NOMO-1 (cell line): Measurements from ENCODE around the gene ZNF839.
"Not testable (repeated sequence)": the region's sequence is repeated elsewhere in the genome, so short reads cannot be mapped to it uniquely, and the experiment has no call there.

ENCODE experiments used
- DNase-seq, 2 experiments: peaks; one replicate each; lab custom pipeline; 2025; ENCODE audit not compliant: unreplicated experiment in 2 of 2; lab: John Stamatoyannopoulos, UW

The ZNF839 gene

GRCh38 chr14:102304611-102305506 is 14.7 kb upstream of the ZNF839 start, which contains the start of gene MOK:
MOK (minus strand) TSS chr14:102305164; CDS start chr14:102304968, 196 bp downstream.
- DNase-seq = peak; percentile 86 to 92

- peak; percentile 83 to 89 for DNase-seq
These were observed 5.1 kb upstream of the ZNF839 start for GRCh38 chr14:102314242-102315011.

DNA sequence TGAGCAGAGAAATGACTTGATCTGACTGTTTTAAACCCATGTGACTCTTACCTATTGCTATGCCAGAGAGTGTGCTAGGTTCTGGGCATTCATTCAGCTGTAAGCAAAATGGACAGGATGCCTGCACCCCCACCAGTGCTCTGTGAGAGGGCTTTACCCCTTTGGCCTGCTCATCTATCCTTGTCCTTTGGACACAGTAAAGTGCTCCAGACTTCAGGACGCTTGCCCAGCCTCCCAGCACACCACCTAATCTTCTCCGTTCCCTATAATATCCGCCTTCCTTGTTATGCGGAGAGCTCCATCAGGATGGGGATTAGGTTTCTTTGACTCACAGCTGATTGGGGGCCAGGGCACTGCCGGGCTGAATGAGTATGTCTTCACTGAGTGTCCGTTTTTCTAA is 4.4 kb upstream of the ZNF839 start:
- no peak for DNase-seq

DNA sequence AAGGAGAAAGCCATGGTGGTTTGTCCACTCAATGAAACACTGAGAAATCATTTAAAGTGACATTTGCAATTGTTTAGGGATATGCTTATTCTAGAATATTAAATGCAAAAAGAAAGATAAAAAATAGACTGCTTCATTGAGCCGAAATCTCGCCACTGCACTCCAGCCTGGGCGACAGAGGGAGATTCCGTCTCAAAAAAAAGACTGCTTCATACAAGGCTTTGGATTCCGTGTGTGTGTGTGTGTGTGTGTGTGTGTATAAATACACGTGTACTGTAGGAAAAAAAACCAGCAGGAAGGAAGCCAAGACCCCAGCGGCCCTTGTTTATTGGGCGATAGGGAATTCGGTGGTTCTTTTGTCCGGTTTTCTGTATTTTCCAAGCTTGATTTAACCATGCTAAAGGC is 3.2 kb upstream of the ZNF839 start:
- peak; percentile 37 to 42 for DNase-seq

DNA sequence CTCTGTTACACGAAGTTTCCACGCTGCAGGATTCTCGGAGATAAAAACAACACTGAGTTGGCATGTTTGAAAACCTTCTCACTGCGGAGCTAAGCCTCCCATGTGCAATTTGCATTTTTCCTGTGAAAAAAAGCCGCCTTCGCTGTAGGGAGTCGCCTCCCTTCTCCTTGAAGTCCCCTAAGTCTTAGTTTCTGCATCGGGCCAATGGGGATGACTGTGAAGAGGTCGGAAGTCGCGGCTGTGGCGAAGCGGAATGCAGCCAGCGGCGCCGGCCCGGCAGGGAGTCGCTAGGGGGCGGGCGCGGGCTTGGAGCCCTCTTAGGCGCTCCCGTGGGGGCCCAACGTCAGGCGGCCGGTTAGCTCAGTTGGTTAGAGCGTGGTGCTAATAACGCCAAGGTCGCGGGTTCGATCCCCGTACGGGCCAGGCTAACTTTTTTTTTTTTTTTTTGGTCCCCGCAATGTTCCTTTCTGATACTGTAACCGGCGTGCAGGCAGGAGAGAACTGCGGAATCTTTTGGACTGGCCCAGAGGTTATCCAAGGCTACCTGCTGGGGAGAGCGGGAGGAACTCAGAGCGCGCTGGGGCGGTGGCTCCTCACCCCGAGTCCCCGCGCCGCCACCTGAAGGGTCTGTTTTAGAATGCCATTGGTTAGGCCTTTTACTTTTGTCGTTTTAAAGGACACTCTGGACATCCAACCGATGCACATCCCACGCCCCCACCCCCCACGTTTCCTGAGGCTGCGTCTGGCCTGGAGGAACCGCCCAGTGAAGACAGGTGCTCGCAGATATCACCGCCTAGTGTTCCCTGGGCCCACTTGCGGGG is 2.6 kb upstream of the ZNF839 start:
- peak; percentile 75 to 80 for DNase-seq

GRCh38 chr14:102317564-102318248 is 1.8 kb upstream of the ZNF839 start:
- peak; percentile 64 to 90 for DNase-seq

GRCh38 chr14:102318781-102319276 is 717 bp upstream of the ZNF839 start:
- no peak for DNase-seq

DNA sequence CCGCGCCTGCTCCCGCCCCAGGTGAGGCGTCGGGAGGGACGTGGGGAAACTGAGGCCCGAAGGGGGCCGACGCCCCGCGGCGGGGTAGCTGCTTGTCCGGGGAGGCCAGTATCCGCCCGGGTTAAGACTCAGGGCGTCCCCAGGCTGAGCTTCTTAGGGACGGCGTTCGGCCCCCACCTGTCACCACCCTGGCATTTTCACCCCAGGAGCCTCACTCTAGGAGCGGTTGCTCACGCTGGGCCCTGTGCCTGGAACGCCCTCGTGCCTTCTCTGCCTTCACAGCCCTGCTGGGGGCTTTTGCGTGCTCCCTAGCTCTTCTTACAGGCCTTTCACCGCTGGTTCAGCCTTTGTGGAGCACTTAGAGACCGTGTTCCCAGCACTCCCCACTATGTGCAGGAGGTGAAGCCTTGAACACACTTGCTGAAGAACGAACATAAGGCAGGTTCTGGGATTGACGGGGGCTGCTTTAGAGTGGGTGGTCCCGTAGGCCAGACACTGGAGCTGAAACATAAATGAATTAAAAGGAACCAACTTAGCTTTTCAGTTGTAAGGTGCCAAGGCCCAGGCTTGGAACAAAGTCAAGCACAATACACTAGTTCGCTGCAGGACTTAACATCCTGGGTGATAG is 601 bp downstream of the ZNF839 start:
- DNase-seq = peak; percentile 17 to 36

DNA sequence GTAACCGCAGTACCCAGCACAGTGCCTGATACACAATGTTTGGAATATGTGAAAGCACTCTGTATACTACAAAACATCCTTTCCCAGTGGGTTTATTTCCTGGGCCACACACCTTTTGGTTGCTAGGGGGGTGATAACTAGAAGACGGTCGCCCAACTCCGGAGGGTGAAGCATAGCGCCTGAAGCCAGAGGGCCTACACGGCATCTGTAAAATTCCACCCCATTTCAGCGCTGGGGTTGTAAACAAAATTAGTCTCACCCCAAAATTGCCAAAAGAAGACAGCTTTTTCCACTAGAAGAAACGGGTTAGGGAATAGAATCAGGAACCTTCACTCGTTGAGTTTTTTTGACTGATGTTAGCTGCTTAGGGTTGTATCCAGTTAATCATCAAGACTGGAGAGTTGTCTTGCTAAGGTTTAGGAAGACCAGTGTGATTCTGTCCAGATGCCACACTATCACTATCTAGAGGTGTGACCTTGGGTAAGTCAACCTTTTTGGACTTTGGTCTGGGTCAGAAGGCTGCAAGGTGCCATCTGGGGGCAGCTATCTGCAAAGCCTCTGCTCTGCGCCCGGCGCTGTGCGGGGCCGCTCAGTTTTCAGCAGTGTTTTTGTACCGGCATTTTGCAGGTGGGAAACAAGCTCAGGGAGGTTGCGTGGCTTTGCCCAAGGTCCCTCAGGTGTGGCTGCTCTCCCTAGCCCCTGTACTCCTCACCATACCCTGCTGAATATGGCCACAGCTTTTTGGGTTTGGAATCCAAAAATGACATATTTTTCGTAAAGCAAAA is 1.3 kb downstream of the ZNF839 start:
- DNase-seq = no peak

- DNase-seq = no peak
These were observed 2.2 kb downstream of the ZNF839 start for GRCh38 chr14:102321456-102322422.

- DNase-seq = peak in 1 of 2 experiments; percentile 2
These were observed 3.6 kb downstream of the ZNF839 start for GRCh38 chr14:102323102-102323501.

GRCh38 chr14:102325791-102326345 is 6.3 kb downstream of the ZNF839 start:
- DNase-seq = no peak

GRCh38 chr14:102326583-102326982 is 7.0 kb downstream of the ZNF839 start:
- DNase-seq = no peak

GRCh38 chr14:102329381-102329780 is 9.8 kb downstream of the ZNF839 start:
- not testable (repeated sequence) for DNase-seq

- DNase-seq = no peak
These were observed 11.3 kb downstream of the ZNF839 start for GRCh38 chr14:102330806-102331205.

GRCh38 chr14:102333390-102333789 is 13.8 kb downstream of the ZNF839 start:
- no peak for DNase-seq
